ENCODE measurements around the gene CDPF1. TPM values are rescaled to one million over a fixed set of nuclear protein-coding genes. Genes with fewer than 3 reads are reported as not detected.

CDPF1 gene
- polyA plus RNA-seq, 12 donors: 9.5 to 14.2 (median 11.0) TPM; not detected in 2

Other genes with a start within 250 kb of the CDPF1 start
- gene PPARA, start 99.8 kb downstream of the CDPF1 start, polyA plus RNA-seq (ENCODE audit: insufficient read length in 12 of 12): 10 to 100 TPM in 11 of 12 donors, not detected in 1; 15.8 to 26.9 (median 21.0) TPM
- gene PKDREJ, start 13.1 kb upstream of the CDPF1 start, polyA plus RNA-seq (ENCODE audit: insufficient read length in 12 of 12): under 1 TPM in 10 of 12 donors, not detected in 2; 0.19 to 0.76 (median 0.46) TPM
- gene TTC38, start 17.7 kb upstream of the CDPF1 start, polyA plus RNA-seq (ENCODE audit: insufficient read length in 12 of 12): 10 to 100 TPM in 11 of 12 donors, not detected in 1; 15.9 to 31.8 (median 17.8) TPM
- 10 to 100 TPM in 5 of 12 donors, 1 to 10 TPM in 6, not detected in 1; 5.6 to 20.9 (median 9.9) TPM for gene GTSE1, start 46.6 kb upstream of the CDPF1 start, polyA plus RNA-seq (ENCODE audit: insufficient read length in 12 of 12)
- gene TRMU, start 85.4 kb upstream of the CDPF1 start, polyA plus RNA-seq (ENCODE audit: insufficient read length in 12 of 12): 10 to 100 TPM in 11 of 12 donors, not detected in 1; 25.0 to 40.9 (median 29.4) TPM